ENCODE results near the gene TAF1C.

TAF1C gene

GRCh38 chr16:84182104-84182503 lies 4.8 kb downstream of the TAF1C start:
- DNase-seq: no peak

GRCh38 chr16:84181144-84181915 lies 5.5 kb downstream of the TAF1C start:
- DNase-seq: no peak

GRCh38 chr16:84180519-84181140 lies 6.2 kb downstream of the TAF1C start:
- no peak for DNase-seq

GRCh38 chr16:84179612-84180320 lies 7.1 kb downstream of the TAF1C start:
- no peak for DNase-seq

- no peak for DNase-seq
Measured at GRCh38 chr16:84178892-84179611, 7.8 kb downstream of the TAF1C start.

DNA sequence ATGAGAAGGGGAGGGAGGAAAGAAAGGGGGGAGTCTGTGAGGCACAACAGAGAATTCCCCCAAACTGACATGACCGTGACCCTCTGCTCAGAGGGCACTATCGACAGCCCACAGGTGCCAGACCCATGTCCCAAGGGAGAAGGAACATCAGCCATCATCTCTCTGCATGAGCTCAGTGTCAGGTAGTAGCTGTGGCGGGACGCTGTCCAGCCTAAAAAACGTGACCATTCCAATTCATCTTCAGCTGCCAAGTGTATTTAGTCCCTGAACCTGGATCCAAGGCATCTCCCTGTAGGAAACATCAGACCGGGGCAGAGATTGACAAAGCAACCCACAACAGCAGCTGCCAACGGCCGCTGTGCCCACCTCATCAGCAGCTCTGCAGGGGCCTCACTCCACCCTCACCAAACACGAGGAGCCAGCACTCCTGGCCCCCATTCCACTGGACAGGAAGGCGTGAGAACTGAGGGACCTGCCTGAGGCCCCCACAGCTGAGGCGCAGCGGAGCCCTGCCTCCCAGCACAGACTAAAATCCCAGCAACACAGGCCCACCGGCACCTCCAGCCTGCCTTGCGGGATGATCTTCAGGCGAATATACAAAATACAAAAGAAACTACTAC lies 8.6 kb downstream of the TAF1C start:
- no peak for DNase-seq

- peak; percentile 27 for DNase-seq
Measured at GRCh38 chr16:84177741-84178073, 9.2 kb downstream of the TAF1C start.

- no peak for DNase-seq
Measured at GRCh38 chr16:84176192-84177053, 10.4 kb downstream of the TAF1C start.

DNA sequence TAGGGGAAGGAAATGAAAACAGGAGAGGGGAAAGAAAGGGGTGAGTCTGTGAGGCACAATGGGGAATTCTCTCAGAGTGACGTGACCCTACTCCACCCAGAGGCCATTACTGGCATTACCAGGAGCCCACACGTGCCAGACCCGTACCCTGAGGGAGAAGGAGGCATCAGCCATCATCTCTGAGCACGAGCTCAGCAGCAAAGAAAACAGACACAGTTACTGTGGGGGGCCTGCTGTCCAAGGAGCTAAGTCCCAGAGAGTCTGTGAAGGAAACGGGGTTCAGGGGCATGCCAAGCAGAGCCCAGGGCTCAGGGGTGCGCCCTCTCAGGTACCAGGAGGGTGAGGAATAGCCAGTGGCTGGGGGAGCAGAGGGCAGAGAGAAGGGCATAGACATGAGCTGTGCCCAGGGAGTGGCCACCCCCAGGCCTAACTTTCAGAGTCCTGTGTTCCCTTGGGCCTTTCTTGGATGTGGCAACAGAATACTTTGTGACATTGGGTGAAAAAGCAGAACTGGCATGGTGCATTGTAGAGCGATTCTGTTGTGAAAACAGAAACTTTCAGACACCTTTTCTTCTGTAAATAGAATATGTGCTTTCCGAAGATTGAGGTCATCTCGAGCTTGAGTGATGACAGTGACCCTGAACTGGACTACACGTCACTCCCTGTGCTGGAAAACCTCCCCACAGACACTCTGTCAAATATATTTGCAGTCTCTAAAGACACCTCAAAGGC lies 11.3 kb downstream of the TAF1C start:
- peak; percentile 77 for DNase-seq

DNA sequence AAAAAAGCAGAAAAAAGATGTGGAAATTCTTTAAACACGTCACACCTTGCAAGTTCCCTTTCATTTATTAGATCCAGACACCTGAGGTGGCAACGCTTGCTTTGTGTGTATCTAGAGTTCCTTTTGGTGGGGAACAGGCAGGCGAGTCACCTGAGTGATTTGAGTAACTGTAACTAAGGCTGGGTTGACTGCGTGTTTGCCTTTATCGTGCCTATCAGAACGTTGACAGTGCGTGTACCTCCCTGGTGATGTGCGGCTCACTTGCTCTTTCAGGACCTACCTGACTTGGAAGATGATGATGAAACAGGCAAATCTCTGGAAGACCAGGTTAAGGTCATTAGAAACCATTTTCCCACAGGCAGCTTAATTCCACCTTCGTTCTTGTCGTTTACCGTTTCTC lies 12.5 kb downstream of the TAF1C start:
- no peak for DNase-seq

DNA sequence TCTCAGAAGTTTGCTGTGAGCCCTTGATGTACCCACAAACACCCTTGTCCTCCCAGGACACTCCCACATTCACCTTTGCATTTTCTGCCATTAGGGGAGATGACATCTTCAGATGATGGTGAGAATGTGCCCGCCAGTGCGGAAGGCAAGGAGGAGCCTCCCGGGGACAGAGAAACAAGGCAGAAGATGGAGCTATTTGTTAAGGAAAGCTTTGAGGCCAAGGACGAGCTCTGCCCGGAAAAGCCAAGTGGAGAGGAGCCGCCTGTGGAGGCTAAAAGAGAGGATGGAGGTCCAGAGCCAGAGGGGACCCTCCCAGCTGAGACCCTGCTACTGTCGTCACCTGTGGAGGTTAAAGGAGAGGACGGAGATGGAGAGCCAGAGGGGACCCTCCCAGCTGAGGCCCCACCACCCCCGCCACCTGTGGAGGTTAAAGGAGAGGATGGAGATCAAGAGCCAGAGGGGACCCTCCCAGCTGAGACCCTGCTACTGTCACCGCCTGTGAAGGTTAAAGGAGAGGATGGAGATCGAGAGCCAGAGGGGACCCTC lies 17.0 kb downstream of the TAF1C start:
- DNase-seq: no peak

- peak; percentile 59 for DNase-seq
Measured at GRCh38 chr16:84166796-84167695, 19.8 kb downstream of the TAF1C start.

DNA sequence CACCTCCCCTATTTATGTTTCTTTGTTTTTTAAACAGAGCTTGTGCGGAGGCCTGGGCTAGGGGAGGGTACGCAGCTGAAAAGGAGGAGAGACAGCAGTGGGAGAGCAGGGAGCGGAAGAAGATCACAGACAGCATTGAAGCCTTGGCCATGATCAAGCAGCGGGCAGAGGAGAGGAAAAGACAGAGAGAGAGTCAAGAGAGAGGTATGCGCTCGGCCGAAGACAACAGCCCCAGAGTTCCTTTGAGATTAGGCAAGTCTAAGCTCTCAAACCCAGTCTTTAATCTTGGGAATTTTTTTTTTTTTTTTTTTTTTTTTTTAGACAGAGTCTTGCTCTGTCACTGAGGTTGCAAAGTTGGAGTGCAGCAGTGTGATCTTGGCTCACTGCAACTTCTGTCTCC lies 21.1 kb downstream of the TAF1C start:
- no peak for DNase-seq

- no peak for DNase-seq
Measured at GRCh38 chr16:84161801-84162200, 25.1 kb downstream of the TAF1C start.

DNA sequence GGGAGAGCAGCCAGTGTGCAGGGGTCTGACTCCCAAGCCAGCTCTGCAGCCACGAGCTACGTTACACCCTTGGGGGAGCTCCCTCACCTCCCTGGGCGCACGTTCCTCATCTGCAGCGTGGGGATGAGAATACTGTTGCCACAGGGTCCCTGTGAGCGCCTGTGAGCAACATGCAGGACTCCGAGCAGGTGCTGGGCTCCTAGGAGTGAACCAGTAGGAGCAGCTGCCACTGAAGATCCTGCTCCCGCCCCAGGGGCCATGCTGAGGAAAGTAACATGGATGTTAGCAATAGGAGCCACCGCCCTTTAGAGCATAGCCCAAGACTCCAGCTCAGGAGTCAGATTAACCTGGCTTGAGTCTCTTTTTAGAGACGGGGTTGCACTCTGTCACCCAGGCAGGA lies 25.8 kb downstream of the TAF1C start:
- no peak for DNase-seq

GRCh38 chr16:84159800-84160199 lies 27.1 kb downstream of the TAF1C start:
- DNase-seq: no peak

DNA sequence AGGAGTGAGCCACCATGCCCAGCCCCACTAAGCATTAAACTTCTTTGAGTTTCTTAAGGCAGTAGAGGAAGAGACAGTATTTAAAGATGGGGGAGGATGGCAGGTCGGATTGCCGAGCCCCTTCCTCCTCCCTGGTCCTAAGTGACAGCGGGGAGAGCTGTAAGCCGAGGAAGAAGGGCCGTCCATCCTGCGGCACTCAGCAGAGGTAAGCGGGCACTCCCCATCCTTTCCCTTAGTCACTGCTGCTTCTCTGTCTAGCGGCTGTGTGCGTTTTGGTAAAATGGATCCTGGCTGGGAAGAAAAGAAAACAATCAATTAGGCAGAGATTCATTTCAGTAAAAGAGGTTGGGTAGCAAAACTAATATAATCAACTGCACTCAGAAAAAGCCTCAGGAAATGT lies 27.9 kb downstream of the TAF1C start:
- no peak for DNase-seq

- DNase-seq: no peak
Measured at GRCh38 chr16:84156342-84156784, 30.5 kb downstream of the TAF1C start.

DNA sequence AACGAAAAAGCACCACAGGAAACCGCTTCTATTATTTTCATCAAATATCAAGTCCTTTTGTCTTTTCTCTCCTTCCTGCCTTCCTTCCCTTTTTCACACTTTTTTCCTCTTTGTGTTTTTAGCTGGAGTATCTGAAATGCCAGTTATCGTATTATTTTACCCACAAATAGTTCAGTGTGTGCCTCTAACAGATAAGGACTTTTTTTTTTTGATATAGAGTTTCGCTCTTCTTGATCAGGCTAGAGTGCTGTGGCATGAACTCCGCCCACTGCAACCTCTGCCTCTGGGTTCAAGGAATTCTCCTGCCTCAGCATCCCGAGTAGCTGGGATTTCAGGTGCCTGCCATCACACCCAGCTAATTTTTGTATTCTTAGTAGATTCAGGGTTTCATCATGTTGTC lies 31.1 kb downstream of the TAF1C start:
- DNase-seq: no peak

DNA sequence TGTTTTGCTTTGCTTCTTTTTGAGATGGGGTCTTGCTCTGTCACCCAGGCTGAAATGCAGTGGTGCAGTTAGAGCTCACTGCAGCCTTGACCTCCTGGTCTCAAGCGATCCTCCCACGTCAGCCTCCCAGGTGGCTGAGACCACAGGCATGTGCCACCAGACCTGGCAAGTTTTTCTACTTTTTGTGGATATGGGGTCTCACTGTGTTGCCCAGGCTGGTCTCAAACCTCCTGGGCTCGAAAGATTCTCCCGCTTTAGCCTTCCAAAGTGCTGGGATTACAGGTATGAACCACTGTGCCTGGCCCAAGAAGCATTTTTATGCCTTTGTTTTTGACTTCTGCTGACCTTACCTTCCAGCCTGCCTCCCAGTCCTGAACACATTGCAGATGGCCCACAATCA lies 31.6 kb downstream of the TAF1C start:
- DNase-seq: no peak
